Rectal smooth muscle tissue (tissue), 1 donor: Measurements from ENCODE around the gene TMEM132D.

Experiments used
- H3K27ac ChIP-seq: one replicate; pipeline ENCODE4 v1.7.0; 2013; ENCODE audit warnings: low read depth, low read length, inconsistent platforms
- H3K27me3 ChIP-seq: one replicate; pipeline ENCODE4 v1.7.0; 2013; ENCODE audit warnings: low read length; ENCODE audit not compliant: control insufficient read depth, insufficient read depth
- H3K36me3 ChIP-seq: one replicate; pipeline ENCODE4 v1.7.0; 2013; ENCODE audit warnings: low read length; ENCODE audit not compliant: control insufficient read depth, insufficient read depth
- H3K4me1 ChIP-seq: one replicate; pipeline ENCODE4 v1.7.0; 2013; ENCODE audit warnings: low read length; ENCODE audit not compliant: control insufficient read depth, insufficient read depth
- H3K4me3 ChIP-seq: one replicate; pipeline ENCODE4 v1.7.0; 2013; ENCODE audit warnings: low read length
- H3K9ac ChIP-seq: one replicate; pipeline ENCODE4 v1.7.0; 2013; ENCODE audit warnings: low read length

Gene TMEM132D

GRCh38 chr12:129660946-129661345, 242.9 kb downstream of the TMEM132D start:
- no peaks in the 10 kb centered on the region for H3K36me3 ChIP-seq
- H3K4me3 ChIP-seq: no peak overlapping the region
- H3K27ac ChIP-seq: no peak overlapping the region
- H3K4me1 ChIP-seq: no peaks in the 10 kb centered on the region
- no peaks in the 10 kb centered on the region for H3K27me3 ChIP-seq
- H3K9ac ChIP-seq: no peak overlapping the region

GRCh38 chr12:129659961-129660622, 243.7 kb downstream of the TMEM132D start:
- no peaks in the 10 kb centered on the region for H3K27me3 ChIP-seq
- no peak overlapping the region for H3K27ac ChIP-seq
- H3K4me1 ChIP-seq: no peaks in the 10 kb centered on the region
- no peak overlapping the region for H3K9ac ChIP-seq
- H3K4me3 ChIP-seq: no peak overlapping the region
- no peaks in the 10 kb centered on the region for H3K36me3 ChIP-seq

DNA sequence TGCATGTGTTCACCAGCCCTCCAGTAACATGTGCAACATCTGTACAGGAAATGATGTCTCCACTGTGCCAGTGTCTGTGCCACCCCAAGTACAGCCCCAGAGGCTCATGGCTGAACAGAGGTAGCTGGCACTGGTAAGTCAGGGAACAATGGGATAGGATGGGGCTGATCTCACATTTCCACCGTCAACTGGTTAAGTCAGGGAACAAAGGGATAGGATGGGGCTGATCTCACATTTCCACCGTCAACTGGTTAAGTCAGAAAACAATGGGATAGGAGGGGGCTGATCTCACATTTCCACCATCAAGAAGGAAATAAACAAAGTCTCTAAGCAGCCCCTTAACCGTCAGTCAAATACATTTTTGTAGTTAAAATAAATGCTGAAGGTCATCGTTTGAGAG, 246.6 kb downstream of the TMEM132D start:
- Histone ChIP-seq H3K4me1 (no peaks in the 10 kb centered on the region), H3K27me3 (no peaks in the 10 kb centered on the region), H3K4me3 (no peak overlapping the region), H3K27ac (no peak overlapping the region), H3K36me3 (no peaks in the 10 kb centered on the region), H3K9ac (no peak overlapping the region)

DNA sequence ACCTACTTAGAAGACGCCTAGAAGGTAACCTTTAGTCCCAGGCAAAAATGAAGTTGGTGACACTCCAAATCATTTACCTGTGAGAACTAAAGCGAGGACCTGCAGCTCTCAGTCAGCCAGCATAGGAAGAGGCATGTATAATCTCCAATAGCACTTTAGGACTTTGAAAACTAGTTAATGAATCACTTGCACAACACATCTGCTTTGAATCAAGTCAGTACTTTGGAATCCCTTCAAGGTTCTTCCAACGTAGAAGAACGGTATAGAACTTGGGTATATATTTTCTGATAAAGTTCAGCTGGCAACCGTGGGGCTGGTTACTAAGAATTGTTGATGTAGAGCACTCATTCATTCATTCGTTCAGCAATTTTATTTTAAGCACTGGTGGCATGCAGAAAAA, 251.9 kb downstream of the TMEM132D start:
- Histone ChIP-seq H3K36me3 (no peaks in the 10 kb centered on the region), H3K9ac (no peak overlapping the region), H3K27me3 (no peaks in the 10 kb centered on the region), H3K27ac (no peak overlapping the region), H3K4me3 (no peak overlapping the region), H3K4me1 (no peaks in the 10 kb centered on the region)

DNA sequence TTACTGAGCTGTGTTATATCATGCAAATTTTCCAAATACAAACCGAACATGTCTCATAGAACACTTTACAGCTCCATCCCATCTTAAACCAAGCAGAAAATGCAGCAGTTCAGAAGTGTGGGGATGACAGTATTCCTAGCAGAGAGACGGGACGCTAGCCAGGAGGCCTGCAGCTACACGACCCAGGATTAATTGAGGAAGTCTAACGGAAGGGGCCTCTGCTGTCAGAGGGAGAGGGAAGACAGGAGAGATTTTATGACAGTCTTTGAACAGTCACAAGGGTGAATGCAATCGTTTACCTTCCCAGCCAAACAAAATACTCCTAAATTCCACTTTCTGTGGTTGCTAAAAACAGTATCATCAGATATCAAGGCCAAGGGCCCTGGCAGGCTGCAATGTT, 261.9 kb downstream of the TMEM132D start:
- no peaks in the 10 kb centered on the region for H3K27me3 ChIP-seq
- H3K36me3 ChIP-seq: no peaks in the 10 kb centered on the region
- H3K4me1 ChIP-seq: no peaks in the 10 kb centered on the region
- no peak overlapping the region for H3K9ac ChIP-seq
- no peak overlapping the region for H3K4me3 ChIP-seq
- H3K27ac ChIP-seq: no peak overlapping the region

- no peak overlapping the region for H3K9ac ChIP-seq
- no peak overlapping the region for H3K4me3 ChIP-seq
- H3K27ac ChIP-seq: no peak overlapping the region
- no peaks in the 10 kb centered on the region for H3K36me3 ChIP-seq
- no peaks in the 10 kb centered on the region for H3K4me1 ChIP-seq
- H3K27me3 ChIP-seq: no peaks in the 10 kb centered on the region
Measured at GRCh38 chr12:129635021-129635685, 268.7 kb downstream of the TMEM132D start.

DNA sequence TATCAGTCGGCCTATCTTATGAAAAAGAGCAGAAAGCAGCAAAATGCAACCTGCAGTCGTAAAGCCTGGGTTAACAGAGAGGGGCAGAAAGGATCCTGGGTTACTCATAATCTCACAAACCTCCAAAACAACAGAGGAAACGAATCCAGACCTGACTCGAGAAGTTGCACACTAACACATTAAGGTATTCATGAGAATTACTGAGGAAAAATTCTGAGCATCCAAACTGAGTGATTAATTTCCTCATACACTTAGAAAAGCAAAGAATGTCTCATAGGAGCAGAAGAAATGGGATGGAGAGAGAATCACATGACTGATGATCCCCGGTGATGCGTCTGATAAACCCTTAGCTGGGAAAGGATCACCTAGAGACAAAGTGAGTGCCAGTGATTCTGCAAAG, 272.5 kb downstream of the TMEM132D start:
- H3K36me3 ChIP-seq: no peaks in the 10 kb centered on the region
- no peak overlapping the region for H3K9ac ChIP-seq
- H3K4me1 ChIP-seq: no peaks in the 10 kb centered on the region
- no peak overlapping the region for H3K4me3 ChIP-seq
- H3K27me3 ChIP-seq: no peaks in the 10 kb centered on the region
- H3K27ac ChIP-seq: no peak overlapping the region

DNA sequence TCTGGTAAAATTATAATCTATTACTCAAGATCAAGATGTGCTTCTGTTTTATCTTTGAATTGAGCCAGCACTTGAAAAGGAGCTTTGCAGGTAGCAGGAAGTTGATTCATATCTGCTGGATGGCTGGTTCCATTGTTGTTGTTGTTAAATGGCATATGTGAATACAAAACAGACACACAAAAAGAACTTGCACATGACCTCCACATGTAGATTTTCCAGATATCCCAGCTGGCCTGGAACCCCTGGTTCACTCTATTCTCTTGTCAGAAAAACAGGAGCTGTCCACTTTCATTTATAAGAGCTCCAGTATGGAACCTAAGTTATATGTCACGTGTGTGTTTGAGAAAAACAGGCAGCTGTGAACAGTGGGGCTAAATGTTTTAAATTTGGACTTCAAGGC, 273.9 kb downstream of the TMEM132D start:
- no peak overlapping the region for H3K9ac ChIP-seq
- no peak overlapping the region for H3K27ac ChIP-seq
- no peaks in the 10 kb centered on the region for H3K4me1 ChIP-seq
- H3K27me3 ChIP-seq: no peaks in the 10 kb centered on the region
- H3K4me3 ChIP-seq: no peak overlapping the region
- no peaks in the 10 kb centered on the region for H3K36me3 ChIP-seq

GRCh38 chr12:129622566-129622965, 281.3 kb downstream of the TMEM132D start:
- Histone ChIP-seq H3K4me3 (no peak overlapping the region), H3K27me3 (no peaks in the 10 kb centered on the region), H3K4me1 (no peaks in the 10 kb centered on the region), H3K9ac (no peak overlapping the region), H3K27ac (no peak overlapping the region), H3K36me3 (no peaks in the 10 kb centered on the region)

- Histone ChIP-seq H3K27ac (no peak overlapping the region), H3K9ac (no peak overlapping the region), H3K27me3 (no peaks in the 10 kb centered on the region), H3K4me1 (no peaks in the 10 kb centered on the region), H3K4me3 (no peak overlapping the region), H3K36me3 (no peaks in the 10 kb centered on the region)
Measured at GRCh38 chr12:129619271-129619670, 284.6 kb downstream of the TMEM132D start.

DNA sequence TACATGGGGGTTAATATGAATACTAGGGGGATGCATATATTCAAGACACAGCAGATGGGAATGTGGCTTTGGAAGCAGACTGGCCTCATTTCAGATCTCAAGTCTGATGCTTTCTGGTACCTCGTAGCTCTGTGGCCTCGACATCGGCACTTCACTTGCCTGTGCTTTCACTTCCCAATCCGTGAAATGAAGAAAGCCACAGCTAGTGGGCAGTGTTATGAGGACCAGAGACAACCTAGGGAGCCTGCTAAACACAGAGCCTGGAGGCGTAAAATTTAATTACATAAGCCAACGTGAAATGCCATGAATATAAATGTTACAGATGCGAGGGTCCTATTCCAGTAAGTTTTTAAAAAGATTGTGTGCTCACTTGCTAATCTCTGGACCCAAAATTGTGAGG, 286.0 kb downstream of the TMEM132D start:
- Histone ChIP-seq H3K27me3 (no peaks in the 10 kb centered on the region), H3K4me1 (no peaks in the 10 kb centered on the region), H3K27ac (no peak overlapping the region), H3K9ac (no peak overlapping the region), H3K36me3 (no peaks in the 10 kb centered on the region), H3K4me3 (no peak overlapping the region)

DNA sequence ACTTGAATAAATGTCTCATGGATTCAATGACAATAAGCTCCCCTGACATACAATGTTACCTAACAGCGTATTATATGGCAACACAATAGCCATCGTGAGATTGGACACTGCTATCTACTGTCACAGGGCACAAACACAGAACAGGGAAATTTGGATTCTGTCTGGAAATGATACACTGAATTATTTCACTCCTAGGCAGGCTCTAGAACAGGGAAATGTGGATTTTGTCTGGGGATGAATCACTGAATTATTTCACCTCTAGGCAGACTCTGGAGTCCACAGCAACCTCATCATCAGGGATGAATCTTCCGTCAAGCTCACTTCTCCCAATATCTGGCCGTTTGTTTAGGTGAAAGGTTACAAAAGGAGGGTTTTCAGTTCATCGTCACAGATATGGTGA, 288.8 kb downstream of the TMEM132D start:
- Histone ChIP-seq H3K4me3 (no peak overlapping the region), H3K27ac (no peak overlapping the region), H3K4me1 (no peaks in the 10 kb centered on the region), H3K27me3 (no peaks in the 10 kb centered on the region), H3K9ac (no peak overlapping the region), H3K36me3 (no peaks in the 10 kb centered on the region)

DNA sequence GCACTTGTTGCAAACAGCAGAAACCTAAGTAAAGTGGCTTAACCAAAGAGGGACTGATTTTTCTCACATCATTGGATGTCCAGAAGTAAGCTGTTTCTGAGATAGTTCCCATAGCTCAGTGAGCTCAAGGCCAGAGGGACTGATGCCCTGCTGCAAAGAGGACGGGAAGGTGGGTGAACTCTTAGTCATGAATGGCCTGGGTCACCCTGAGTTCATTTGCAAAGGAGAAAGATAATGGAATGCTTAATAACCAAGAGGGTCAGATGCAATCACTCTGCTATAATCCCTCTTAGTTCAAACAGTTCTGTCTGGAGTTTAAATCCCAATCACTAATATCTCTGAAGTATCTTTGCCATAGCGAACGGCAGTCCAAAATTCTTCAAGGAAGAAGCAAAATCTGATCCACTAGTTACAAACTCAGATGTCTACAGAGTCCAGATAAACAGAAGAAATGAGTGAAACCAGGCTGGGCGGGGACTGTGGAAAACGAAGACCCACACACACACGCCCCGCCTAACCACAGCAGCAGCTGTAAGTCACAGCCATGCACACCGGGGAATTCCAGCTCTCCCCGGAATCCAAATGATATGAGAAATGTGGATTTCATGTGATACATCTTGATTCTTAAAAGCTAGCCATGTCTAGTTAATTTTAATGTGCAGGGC, 289.5 kb downstream of the TMEM132D start:
- Histone ChIP-seq H3K27me3 (no peaks in the 10 kb centered on the region), H3K4me3 (no peak overlapping the region), H3K36me3 (no peaks in the 10 kb centered on the region), H3K4me1 (no peaks in the 10 kb centered on the region), H3K9ac (no peak overlapping the region), H3K27ac (no peak overlapping the region)
